K562 (cell line): ENCODE results near the gene ADARB2. TPM values are rescaled to one million over a fixed set of nuclear protein-coding genes. Genes with fewer than 3 reads are reported as not detected.

Source experiments
- ATAC-seq: fragments of 200-7000 bp; cut with Tn5 transposase; 3 replicates; pipeline ENCODE4 v1.9.1; 2020; ENCODE audit warnings: moderate library complexity
- BruUV-seq: library from RNA; stranded (reverse); fragments of 400-500 nt; replicated peaks from 2 replicates; lab custom pipeline; 2021; lab: Mats Ljungman, UMichigan
- CTCF ChIA-PET: fragments of 300-600 bp; formaldehyde crosslinking; extraction: SDS; loops from one replicate; lab custom pipeline; 2021; ENCODE audit warnings: low intra/inter-chr PET ratio; lab: Yijun Ruan, JAX
- POLR2A ChIA-PET: fragments of 300-600, 350-650 bp; sonication (Branson Sonifier 250); formaldehyde crosslinking; extraction: SDS; loops from one replicate; lab custom pipeline; 2021; ENCODE audit warnings: antibody characterized with exemption, inconsistent platforms; lab: Yijun Ruan, JAX
- DNase-seq, 4 experiments: peaks; one replicate each; pipeline versions ENCODE4 v3.0.0 to v3.0.0-alpha.2; 2011 to 2018; ENCODE audit warnings: low spot score in 3 of 4, mixed read lengths in 3 of 4; ENCODE audit errors: extremely low read depth in 1 of 4
- FAIRE-seq: peaks from 2 replicates; lab custom pipeline; 2011; peaks lifted over from hg19 to GRCh38; lab: Jason Lieb, UNC
- H2AFZ ChIP-seq: 2 replicates; pipeline ENCODE4 v1.6.0; 2011; ENCODE audit warnings: low read depth, low read length, control low read depth, inconsistent platforms
- H3K27ac ChIP-seq: fragments of 200-600 bp; 3 replicates; pipeline ENCODE4 v1.8.0; 2011; ENCODE audit warnings: low read depth, mild to moderate bottlenecking, control low read depth, inconsistent platforms, low read length, moderate library complexity, mixed read lengths; ENCODE audit errors: extremely low read depth
- H3K27me3 ChIP-seq, 2 experiments: fragments of 300-600 bp in 1 of 2; 2 replicates in 1 of 2; 3 replicates in 1 of 2; pipeline versions ENCODE4 v1.6.0 to v1.8.0; 2011; ENCODE audit warnings: inconsistent platforms in 2 of 2, low read length in 2 of 2, mild to moderate bottlenecking in 1 of 2, mixed read lengths in 1 of 2, moderate library complexity in 1 of 2; ENCODE audit not compliant: control insufficient read depth in 2 of 2, insufficient read depth in 2 of 2
- H3K36me3 ChIP-seq: fragments of 300-600 bp; 3 replicates; pipeline ENCODE4 v1.8.0; 2011; ENCODE audit warnings: mild to moderate bottlenecking, low read length, inconsistent platforms; ENCODE audit not compliant: control insufficient read depth, insufficient read depth
- H3K4me1 ChIP-seq, 2 experiments: fragments of 200-600 bp in 1 of 2; replicated peaks in 1 of 2; 2 replicates in 1 of 2; 3 replicates in 1 of 2; pipeline versions ENCODE4 v1.5.1 to v1.8.0; 2011; ENCODE audit warnings: inconsistent platforms in 2 of 2, low read length in 2 of 2, mild to moderate bottlenecking in 1 of 2, mixed read lengths in 1 of 2, moderate library complexity in 1 of 2; ENCODE audit not compliant: control insufficient read depth in 2 of 2, insufficient read depth in 2 of 2
- H3K4me2 ChIP-seq: 2 replicates; pipeline ENCODE4 v1.6.1; 2011; ENCODE audit warnings: low read length, control low read depth, inconsistent platforms, mixed read lengths; ENCODE audit not compliant: insufficient read depth
- H3K4me3 ChIP-seq: fragments of 200-600 bp; sonication (generic), shearing (Covaris generic); 2 replicates; pipeline ENCODE4 v1.5.1; 2016; ENCODE audit warnings: control low read depth, inconsistent platforms
- H3K79me2 ChIP-seq: fragments of 200-600 bp; 3 replicates; pipeline ENCODE4 v1.8.0; 2011; ENCODE audit warnings: low read length, inconsistent platforms; ENCODE audit not compliant: control insufficient read depth, insufficient read depth
- H3K9ac ChIP-seq, 2 experiments: 2 replicates each; pipeline versions ENCODE4 v1.6.0 to v1.6.1; 2011; ENCODE audit warnings: low read depth in 2 of 2, low read length in 2 of 2, control low read depth in 1 of 2, inconsistent platforms in 1 of 2, mild to moderate bottlenecking in 1 of 2, mixed read lengths in 1 of 2; ENCODE audit not compliant: insufficient read depth in 1 of 2
- H3K9me1 ChIP-seq: one replicate; pipeline ENCODE4 v1.6.0; 2011; ENCODE audit warnings: inconsistent platforms, mild to moderate bottlenecking, low read length, moderate library complexity; ENCODE audit not compliant: control insufficient read depth, insufficient read depth
- H3K9me3 ChIP-seq: replicated peaks from 2 replicates; pipeline ENCODE4 v1.5.1; 2011; ENCODE audit warnings: low read depth, low read length, inconsistent platforms; ENCODE audit not compliant: control insufficient read depth, insufficient read depth
- H4K20me1 ChIP-seq: replicated peaks from 2 replicates; pipeline ENCODE4 v1.6.1; 2011; ENCODE audit warnings: low read length, inconsistent platforms, mixed read lengths; ENCODE audit not compliant: control insufficient read depth, insufficient read depth
- EP400 ChIP-seq: fragments of 450-650 bp; IDR thresholded peaks from 2 replicates; pipeline ENCODE4 v1.6.1; 2017; ENCODE audit warnings: antibody characterized with exemption, mild to moderate bottlenecking, moderate library complexity
- PBX2 ChIP-seq, 2 experiments: IDR thresholded peaks in 1 of 2; conservative IDR thresholded peaks in 1 of 2; 2 replicates each; pipeline ENCODE4 v1.6.1; 2016; ENCODE audit warnings: low read depth in 2 of 2, mild to moderate bottlenecking in 1 of 2, missing compliant biosample characterization in 1 of 2, missing genetic modification characterization in 1 of 2, moderate library complexity in 1 of 2
- SRF ChIP-seq, 2 experiments: fragments of 250-450, 450-650 bp in 1 of 2; sonication (Bioruptor Pico) in 1 of 2; sonication (generic) in 1 of 2; formaldehyde crosslinking; IDR thresholded peaks; 2 replicates each; pipeline versions ENCODE4 v1.5.0 to v1.5.1; 2020 to 2022; ENCODE audit warnings: mild to moderate bottlenecking in 1 of 2, missing genetic modification reagents in 1 of 2
- YY1 ChIP-seq, 3 experiments: IDR thresholded peaks; 2 replicates each; pipeline ENCODE4 v1.6.1; 2011; ENCODE audit warnings: low read length in 2 of 3, mild to moderate bottlenecking in 2 of 3, moderate library complexity in 2 of 3, borderline replicate concordance in 1 of 3, control low read depth in 1 of 3, low read depth in 1 of 3; ENCODE audit not compliant: insufficient read depth in 3 of 3, insufficient replicate concordance in 2 of 3, control insufficient read depth in 1 of 3, insufficient read length in 1 of 3; ENCODE audit errors: extremely low read depth in 1 of 3
- ZNF639 ChIP-seq, 2 experiments: fragments of 200-800 bp in 1 of 2; sonication (Bioruptor generic) in 1 of 2; sonication (generic) in 1 of 2; formaldehyde crosslinking in 1 of 2; IDR thresholded peaks in 1 of 2; conservative IDR thresholded peaks in 1 of 2; 2 replicates each; pipeline versions ENCODE4 v1.5.0 to v1.6.1; 2016 to 2020; ENCODE audit warnings: missing compliant biosample characterization in 1 of 2, missing genetic modification characterization in 1 of 2, missing genetic modification reagents in 1 of 2
- WGBS: fragments of 100-300 bp; shearing (Covaris generic); methylation state at CpG from one replicate; pipeline ENCODE4 v1.1.6; 2016; ENCODE audit warnings: low coverage, mixed read lengths; ENCODE audit not compliant: insufficient coverage; ENCODE audit errors: missing lambda C conversion rate; 5-methylcytosine and 5-hydroxymethylcytosine counted together
- in situ Hi-C: fragments of 300-500 bp; cut with MboI; formaldehyde crosslinking; loops from 4 replicates; pipeline ENCODE4 v1.15.0; 2018; ENCODE audit warnings: inconsistent platforms, mixed read lengths
- intact Hi-C: fragments of 100-400 bp; cut with micrococcal nuclease; formaldehyde crosslinking; loops from 2 replicates; pipeline ENCODE4 v1.14.2; 2022
- polyA plus RNA-seq, 8 experiments: library from polyadenylated mRNA; depleted of rRNA in 4 of 8; stranded (reverse) in 5 of 8; unstranded in 3 of 8; fragments of >200 nt; fragmentation: Nextera tagmentation in 2 of 8; fragmentation: Illumina TruSeq in 1 of 8; extraction: Ambion mirVana in 2 of 8; extraction: Trizol in 1 of 8; gene quantifications; 2 replicates each; pipeline versions ENCODE4 v1.2.1 to v1.2.3, GENCODE V29; 2011 to 2014; ENCODE audit warnings: inconsistent platforms in 1 of 8, missing spikeins in 1 of 8
- total RNA-seq, 7 experiments: library from RNA; depleted of rRNA in 6 of 7; stranded (reverse); fragments of >200 nt in 6 of 7; fragmentation: Illumina TruSeq in 2 of 7; extraction: Trizol in 2 of 7; gene quantifications; 2 replicates each; pipeline versions ENCODE4 v1.2.1 to v1.2.3, GENCODE V29; 2011 to 2021; ENCODE audit warnings: low replicate concordance in 1 of 7
- TF ChIP-seq, protein P1 (sequence below): fragments of 150-350 bp; conservative IDR thresholded peaks from 2 replicates; pipeline ENCODE4 v1.6.1; 2014; ENCODE audit warnings: low read length

ADARB2 gene
- total and polyA plus RNA-seq, 9 of the 15 experiments (the other 6 are each of a cell fraction or from before 2014, with no cell fraction given) = not detected

DNA sequence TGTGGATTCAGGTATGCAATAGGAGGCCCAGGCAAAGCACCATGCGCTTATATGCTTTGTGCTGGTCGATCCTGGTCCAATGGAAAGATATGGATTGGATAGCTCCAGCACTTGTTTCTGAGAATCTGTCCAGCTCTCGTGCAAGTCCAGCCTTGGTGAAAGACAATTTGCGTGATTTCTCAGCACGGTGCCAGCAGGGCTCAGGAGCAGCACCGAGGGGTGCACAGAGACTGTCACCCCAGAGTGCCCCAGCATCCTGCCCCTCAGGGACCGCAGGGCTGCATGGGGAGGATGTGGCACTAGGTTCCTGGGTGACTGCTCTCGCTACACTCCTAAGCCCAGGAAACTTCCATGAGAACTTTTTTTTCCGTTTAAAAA is 455.9 kb downstream of the ADARB2 start (continued):
- TF ChIP-seq, protein P1, sequence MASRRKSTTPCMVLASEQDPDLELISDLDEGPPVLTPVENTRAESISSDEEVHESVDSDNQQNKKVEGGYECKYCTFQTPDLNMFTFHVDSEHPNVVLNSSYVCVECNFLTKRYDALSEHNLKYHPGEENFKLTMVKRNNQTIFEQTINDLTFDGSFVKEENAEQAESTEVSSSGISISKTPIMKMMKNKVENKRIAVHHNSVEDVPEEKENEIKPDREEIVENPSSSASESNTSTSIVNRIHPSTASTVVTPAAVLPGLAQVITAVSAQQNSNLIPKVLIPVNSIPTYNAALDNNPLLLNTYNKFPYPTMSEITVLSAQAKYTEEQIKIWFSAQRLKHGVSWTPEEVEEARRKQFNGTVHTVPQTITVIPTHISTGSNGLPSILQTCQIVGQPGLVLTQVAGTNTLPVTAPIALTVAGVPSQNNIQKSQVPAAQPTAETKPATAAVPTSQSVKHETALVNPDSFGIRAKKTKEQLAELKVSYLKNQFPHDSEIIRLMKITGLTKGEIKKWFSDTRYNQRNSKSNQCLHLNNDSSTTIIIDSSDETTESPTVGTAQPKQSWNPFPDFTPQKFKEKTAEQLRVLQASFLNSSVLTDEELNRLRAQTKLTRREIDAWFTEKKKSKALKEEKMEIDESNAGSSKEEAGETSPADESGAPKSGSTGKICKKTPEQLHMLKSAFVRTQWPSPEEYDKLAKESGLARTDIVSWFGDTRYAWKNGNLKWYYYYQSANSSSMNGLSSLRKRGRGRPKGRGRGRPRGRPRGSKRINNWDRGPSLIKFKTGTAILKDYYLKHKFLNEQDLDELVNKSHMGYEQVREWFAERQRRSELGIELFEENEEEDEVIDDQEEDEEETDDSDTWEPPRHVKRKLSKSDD = no peak
- TF ChIP-seq SRF (CRISPR knock-in tag; IDR thresholded peaks at IDR 0.05) = no peak
- TF ChIP-seq, all 486 proteins: peak for 0

- no peak overlapping the region for H3K9ac ChIP-seq
- no TSS peak for BruUV-seq
- no peaks in the 10 kb centered on the region; the same call in 1 of the 2 replicates for H4K20me1 ChIP-seq
- no peak overlapping the region for H3K4me3 ChIP-seq
- intact Hi-C loops (no loop called here), in situ Hi-C loops (no loop called here)
- DNase-seq (no peak), ATAC-seq (no peak), FAIRE-seq (no peak)
- no peak overlapping the region for H2AFZ ChIP-seq
- no peaks in the 10 kb centered on the region for H3K79me2 ChIP-seq
- H3K36me3 ChIP-seq = no peaks in the 10 kb centered on the region
- H3K9me1 ChIP-seq = no peaks in the 10 kb centered on the region
- CTCF ChIA-PET = no interaction called here
- no peaks in the 10 kb centered on the region for H3K4me1 ChIP-seq
- peaks cover 0 to 16% of the 10 kb centered on the region in 2 experiments; a peak in 3 of 5 replicates for H3K27me3 ChIP-seq
- no peak overlapping the region for H3K4me2 ChIP-seq
- under 1% methylated on average over 18 of the region's 19 CpGs for WGBS
- POLR2A ChIA-PET = no interaction called here
- H3K9me3 ChIP-seq = no peaks in the 10 kb centered on the region
- no peak overlapping the region for H3K27ac ChIP-seq
- TF ChIP-seq YY1 (IDR thresholded peaks at IDR 0.05; ENCODE audit: borderline replicate concordance in 1 of 3, control insufficient read depth in 1 of 3, extremely low read depth in 1 of 3, insufficient read depth in 3 of 3, insufficient read length in 1 of 3, insufficient replicate concordance in 2 of 3, low read depth in 1 of 3, low read length in 2 of 3) (no peak), PBX2 (CRISPR knock-in tag; IDR thresholded peaks at IDR 0.05; ENCODE audit: low read depth) (no peak), PBX2 (tag; conservative IDR thresholded peaks at IDR 0.05; ENCODE audit: low read depth) (no peak), ZNF639 (CRISPR knock-in tag; conservative IDR thresholded peaks at IDR 0.05 in 1 of 2, IDR thresholded peaks at IDR 0.05 in 1 of 2) (no peak), EP400 (no peak)
Observed at GRCh38 chr10:1280466-1281404, 456.6 kb downstream of the ADARB2 start.
